Astrocyte of the cerebellum (primary cell): ENCODE measurements around the gene APOBEC3B.

Experiments
- DNase-seq: peaks from one replicate; pipeline ENCODE4 v3.0.0-alpha.2; 2011; ENCODE audit warnings: low read depth
- H3K4me3 ChIP-seq: 2 replicates; pipeline ENCODE4 v1.5.1; 2011; ENCODE audit warnings: mild to moderate bottlenecking, low read depth, low read length, moderate library complexity
- in situ Hi-C: cut with HindIII; loops from 2 replicates; pipeline ENCODE4 v1.10.0; 2017; ENCODE audit warnings: low sequenced_read_pairs
- TF ChIP-seq, protein P1 (sequence below): IDR thresholded peaks from 2 replicates; pipeline ENCODE4 v1.5.1; 2012; ENCODE audit warnings: low read length, low read depth, moderate library complexity, mild to moderate bottlenecking; ENCODE audit errors: missing control alignments

APOBEC3B gene

DNA sequence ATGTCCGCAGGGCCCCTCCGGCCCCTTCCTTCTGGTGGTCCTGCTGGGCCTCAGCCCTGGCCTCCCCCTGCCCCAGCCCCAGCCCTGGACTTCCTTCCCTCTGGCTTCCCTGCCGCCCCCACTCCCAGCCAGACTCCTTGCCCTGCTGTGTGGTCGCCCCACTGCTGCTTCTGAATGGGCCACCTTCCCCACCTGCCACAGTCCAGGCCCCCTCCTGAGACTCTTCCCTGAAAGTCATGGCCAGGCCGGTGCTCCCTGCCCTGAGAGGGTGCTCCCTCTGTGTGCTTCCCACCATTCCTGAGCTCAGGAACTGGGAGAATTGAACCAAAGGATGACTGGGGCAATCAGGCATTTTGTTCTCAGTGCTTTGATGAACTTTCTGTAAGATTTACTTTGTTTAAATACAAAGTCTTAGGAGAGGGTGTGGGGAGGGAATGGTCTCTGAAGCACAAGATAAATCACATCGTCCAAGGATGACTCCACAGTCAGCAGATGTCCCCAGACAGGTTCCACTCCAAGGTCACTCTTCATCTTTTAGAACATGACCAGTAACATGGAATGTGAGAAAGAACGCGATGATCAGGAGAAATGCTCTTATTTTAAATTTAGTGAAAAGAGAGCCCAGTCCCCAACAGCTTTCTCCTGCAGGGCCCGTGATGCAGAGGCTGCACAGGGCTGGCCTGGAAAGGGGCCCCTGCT is 39.6 kb downstream of the APOBEC3B start:
- DNase-seq = no peak
- in situ Hi-C loops = no loop called here
- no peak overlapping the region for H3K4me3 ChIP-seq
- TF ChIP-seq, protein P1, sequence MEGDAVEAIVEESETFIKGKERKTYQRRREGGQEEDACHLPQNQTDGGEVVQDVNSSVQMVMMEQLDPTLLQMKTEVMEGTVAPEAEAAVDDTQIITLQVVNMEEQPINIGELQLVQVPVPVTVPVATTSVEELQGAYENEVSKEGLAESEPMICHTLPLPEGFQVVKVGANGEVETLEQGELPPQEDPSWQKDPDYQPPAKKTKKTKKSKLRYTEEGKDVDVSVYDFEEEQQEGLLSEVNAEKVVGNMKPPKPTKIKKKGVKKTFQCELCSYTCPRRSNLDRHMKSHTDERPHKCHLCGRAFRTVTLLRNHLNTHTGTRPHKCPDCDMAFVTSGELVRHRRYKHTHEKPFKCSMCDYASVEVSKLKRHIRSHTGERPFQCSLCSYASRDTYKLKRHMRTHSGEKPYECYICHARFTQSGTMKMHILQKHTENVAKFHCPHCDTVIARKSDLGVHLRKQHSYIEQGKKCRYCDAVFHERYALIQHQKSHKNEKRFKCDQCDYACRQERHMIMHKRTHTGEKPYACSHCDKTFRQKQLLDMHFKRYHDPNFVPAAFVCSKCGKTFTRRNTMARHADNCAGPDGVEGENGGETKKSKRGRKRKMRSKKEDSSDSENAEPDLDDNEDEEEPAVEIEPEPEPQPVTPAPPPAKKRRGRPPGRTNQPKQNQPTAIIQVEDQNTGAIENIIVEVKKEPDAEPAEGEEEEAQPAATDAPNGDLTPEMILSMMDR = no peak

DNA sequence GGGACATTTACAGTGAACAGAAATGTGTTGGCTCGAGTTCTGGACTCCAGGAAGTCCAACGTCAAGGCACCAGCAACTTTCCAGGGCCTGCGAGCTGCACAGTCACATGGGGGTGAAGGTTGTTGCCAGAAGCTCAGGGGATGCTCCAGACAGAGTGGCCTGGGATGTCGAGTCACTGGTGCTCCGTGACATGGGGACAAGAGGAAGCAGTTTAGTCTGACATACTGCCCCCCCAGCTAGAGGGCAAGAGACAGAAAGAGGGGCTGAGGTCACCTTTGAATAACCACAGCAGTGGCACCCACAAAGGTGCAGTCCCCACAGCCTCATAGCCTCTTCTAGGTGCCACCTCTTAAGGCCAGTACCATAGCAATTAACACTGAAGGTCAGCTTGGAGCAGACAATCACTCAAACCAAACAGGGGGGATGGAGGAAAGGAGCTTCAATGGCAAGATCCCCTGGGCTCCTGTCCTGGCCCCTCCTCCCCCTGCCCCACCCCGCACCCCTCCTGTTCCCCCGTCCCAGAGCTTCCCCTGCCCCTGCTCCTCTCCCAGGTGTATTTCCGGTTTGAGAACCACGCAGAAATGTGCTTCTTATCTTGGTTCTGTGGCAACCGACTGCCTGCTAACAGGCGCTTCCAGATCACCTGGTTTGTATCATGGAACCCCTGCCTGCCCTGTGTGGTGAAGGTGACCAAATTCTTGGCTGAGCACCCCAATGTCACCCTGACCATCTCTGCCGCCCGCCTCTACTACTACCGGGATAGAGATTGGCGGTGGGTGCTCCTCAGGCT is 42.6 kb downstream of the APOBEC3B start:
- no peak for DNase-seq
- TF ChIP-seq, protein P1 = no peak
- in situ Hi-C loops = no loop called here
- no peak overlapping the region for H3K4me3 ChIP-seq

DNA sequence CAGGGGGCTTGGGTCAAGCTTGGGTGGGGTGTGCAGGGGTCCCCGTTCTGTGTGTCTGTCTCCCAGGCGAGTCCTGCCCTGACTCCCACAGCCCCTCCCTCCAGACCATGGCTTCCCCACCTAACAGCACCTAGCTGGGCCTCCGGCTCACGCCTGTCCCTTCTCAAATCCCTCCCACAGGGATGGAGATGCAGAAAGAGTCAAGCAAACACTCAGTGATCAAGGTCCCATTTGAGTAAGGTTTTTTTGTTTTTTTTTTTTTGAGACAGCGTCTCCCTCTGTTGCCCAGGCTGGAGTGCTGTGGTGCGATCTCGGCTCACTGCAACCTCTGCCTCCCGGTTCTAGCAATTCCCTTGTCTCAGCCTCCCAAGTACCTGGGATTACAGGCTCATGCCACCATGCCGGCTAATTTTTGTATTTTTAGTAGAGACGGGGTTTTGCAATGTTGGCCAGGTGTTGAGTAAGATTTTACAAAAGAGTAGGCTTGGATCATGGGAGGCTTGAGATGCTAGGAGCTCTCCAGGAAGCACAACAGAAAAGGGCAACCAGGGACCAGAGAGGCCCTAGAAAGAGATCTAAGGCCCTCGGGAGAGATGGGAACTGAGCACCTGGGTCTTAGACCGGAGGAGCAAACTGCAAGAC is 44.5 kb downstream of the APOBEC3B start:
- in situ Hi-C loops = no loop called here
- H3K4me3 ChIP-seq = no peak overlapping the region
- DNase-seq = no peak
- TF ChIP-seq, protein P1 = no peak

DNA sequence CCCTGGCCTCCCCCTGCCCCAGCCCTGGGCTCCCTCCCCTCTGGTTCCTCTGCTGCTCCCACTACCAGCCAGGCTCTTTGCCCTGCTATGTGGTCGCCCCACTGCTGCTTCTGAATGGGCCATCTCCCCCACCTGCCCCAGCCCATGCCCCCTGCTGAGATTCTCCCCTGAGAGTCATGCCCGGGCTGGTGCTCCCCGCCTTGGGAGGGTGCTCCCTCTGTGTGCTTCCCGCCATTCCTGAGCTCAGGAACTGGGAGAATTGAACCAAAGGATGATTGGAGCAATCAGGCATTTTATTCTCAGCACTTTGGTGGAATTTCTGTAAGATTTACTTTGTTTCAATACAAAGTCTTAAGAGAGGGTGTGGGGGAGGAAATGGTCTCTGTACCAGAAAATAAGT is 45.6 kb downstream of the APOBEC3B start:
- in situ Hi-C loops = no loop called here
- DNase-seq = no peak
- TF ChIP-seq, protein P1 = no peak
- no peak overlapping the region for H3K4me3 ChIP-seq

DNA sequence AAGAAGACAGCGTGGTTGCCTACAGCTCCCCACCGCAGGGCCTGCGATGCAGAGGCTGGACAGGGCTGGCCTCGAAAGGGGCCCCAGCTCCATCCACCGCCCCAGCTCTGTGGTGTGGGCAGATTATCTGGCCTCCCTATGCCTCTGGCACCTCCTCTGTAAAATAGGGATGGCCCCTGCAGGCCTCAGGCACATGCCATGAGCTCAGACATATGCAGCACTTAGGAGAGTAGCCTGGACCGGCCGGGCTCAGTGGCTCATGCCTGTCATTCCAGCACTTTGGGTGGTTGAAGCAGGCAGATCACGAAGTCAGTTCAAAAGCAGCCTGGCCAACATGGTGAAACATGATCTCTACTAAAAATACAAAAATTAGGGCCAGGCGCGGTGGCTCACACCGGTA is 46.1 kb downstream of the APOBEC3B start:
- no peak overlapping the region for H3K4me3 ChIP-seq
- TF ChIP-seq, protein P1 = no peak
- no peak for DNase-seq
- in situ Hi-C loops = no loop called here

DNA sequence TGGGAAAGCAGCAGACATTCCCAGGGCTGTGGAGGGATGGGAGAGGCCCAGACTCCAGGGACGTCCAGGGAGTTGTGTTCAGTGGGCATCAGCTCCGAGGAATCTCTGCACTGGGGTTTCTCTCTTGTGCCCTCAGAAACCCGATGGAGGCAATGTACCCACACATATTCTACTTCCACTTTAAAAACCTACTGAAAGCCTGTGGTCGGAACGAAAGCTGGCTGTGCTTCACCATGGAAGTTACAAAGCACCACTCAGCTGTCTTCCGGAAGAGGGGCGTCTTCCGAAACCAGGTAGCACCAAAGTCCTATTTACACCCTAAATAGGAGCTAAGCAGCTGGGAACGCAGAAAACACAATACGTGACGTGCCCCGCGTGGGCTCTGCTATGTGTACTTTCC is 47.1 kb downstream of the APOBEC3B start:
- DNase-seq = no peak
- H3K4me3 ChIP-seq = no peak overlapping the region
- TF ChIP-seq, protein P1 = no peak
- in situ Hi-C loops = no loop called here
